GM23338 (cell line): ENCODE results near the gene GFI1B. TPM values are rescaled to one million over a fixed set of nuclear protein-coding genes. Genes with fewer than 3 reads are reported as not detected.

Experiments used
- ATAC-seq: fragments of 200-7000 bp; cut with Tn5 transposase; 3 replicates; pipeline ENCODE4 v1.9.1; 2020
- DNase-seq: peaks from one replicate; pipeline ENCODE4 v3.0.0-alpha.2; 2015; ENCODE audit warnings: low spot score
- H2AFZ ChIP-seq: fragments of 200-600 bp; sonication (generic); 2 replicates; pipeline ENCODE4 v1.8.0; 2016; ENCODE audit warnings: antibody characterized with exemption, mild to moderate bottlenecking, moderate library complexity
- H3F3A ChIP-seq: fragments of 200-600 bp; sonication (generic); replicated peaks from 2 replicates; pipeline ENCODE4 v1.8.0; 2017; ENCODE audit warnings: antibody characterized with exemption, mixed run types, low read depth
- H3K27ac ChIP-seq: fragments of 200-600 bp; sonication (generic); 2 replicates; pipeline ENCODE4 v1.6.1; 2016; ENCODE audit warnings: low read depth
- H3K27me3 ChIP-seq: fragments of 200-600 bp; sonication (generic); 2 replicates; pipeline ENCODE4 v1.8.0; 2016; ENCODE audit warnings: mild to moderate bottlenecking, mixed run types, moderate library complexity; ENCODE audit not compliant: insufficient read depth
- H3K36me3 ChIP-seq: fragments of 200-600 bp; sonication (generic); 2 replicates; pipeline ENCODE4 v1.8.0; 2016; ENCODE audit warnings: mild to moderate bottlenecking; ENCODE audit not compliant: insufficient read depth
- H3K4me1 ChIP-seq: fragments of 200-600 bp; sonication (generic); 2 replicates; pipeline ENCODE4 v1.8.0; 2016; ENCODE audit warnings: mild to moderate bottlenecking, moderate library complexity; ENCODE audit not compliant: insufficient read depth
- H3K4me2 ChIP-seq: fragments of 200-600 bp; sonication (generic); 2 replicates; pipeline ENCODE4 v1.7.1; 2017; ENCODE audit warnings: mixed run types
- H3K4me3 ChIP-seq: fragments of 200-600 bp; sonication (generic); 2 replicates; pipeline ENCODE4 v1.6.1; 2016; ENCODE audit warnings: mixed run types
- H3K79me2 ChIP-seq: fragments of 200-600 bp; sonication (generic); replicated peaks from 2 replicates; pipeline ENCODE4 v1.8.0; 2017; ENCODE audit warnings: mild to moderate bottlenecking; ENCODE audit not compliant: insufficient read depth
- H3K9me2 ChIP-seq: fragments of 200-600 bp; sonication (generic); 2 replicates; pipeline ENCODE4 v1.8.0; 2017; ENCODE audit not compliant: insufficient read depth
- H4K20me1 ChIP-seq: fragments of 200-600 bp; sonication (generic); replicated peaks from 2 replicates; pipeline ENCODE4 v1.8.0; 2017; ENCODE audit warnings: mild to moderate bottlenecking; ENCODE audit not compliant: insufficient read depth
- H3K27ac Mint-ChIP-seq: 2 replicates; pipeline ENCODE4 v1.8.0; 2020; ENCODE audit warnings: inconsistent platforms, mild to moderate bottlenecking, moderate library complexity, mixed read lengths
- H3K27me3 Mint-ChIP-seq: 3 replicates; pipeline ENCODE4 v1.8.0; 2022; ENCODE audit warnings: low read depth, mild to moderate bottlenecking, moderate library complexity, mixed read lengths, inconsistent platforms; ENCODE audit not compliant: insufficient read depth, poor library complexity
- H3K36me3 Mint-ChIP-seq: 3 replicates; pipeline ENCODE4 v1.8.0; 2021; ENCODE audit warnings: low read depth, mild to moderate bottlenecking, inconsistent platforms, moderate library complexity, mixed read lengths
- H3K4me1 Mint-ChIP-seq: 3 replicates; pipeline ENCODE4 v1.8.0; 2020; ENCODE audit warnings: mild to moderate bottlenecking, inconsistent platforms, mixed read lengths
- H3K4me3 Mint-ChIP-seq: 3 replicates; pipeline ENCODE4 v1.8.0; 2021; ENCODE audit warnings: moderate library complexity, mild to moderate bottlenecking, inconsistent platforms, mixed read lengths
- H3K9me3 Mint-ChIP-seq: 3 replicates; pipeline ENCODE4 v1.8.0; 2020; ENCODE audit warnings: moderate library complexity, mild to moderate bottlenecking, inconsistent platforms, mixed read lengths
- CREB1 ChIP-seq: fragments of 250-450 bp; sonication (Bioruptor Pico); IDR thresholded peaks from 2 replicates; pipeline ENCODE4 v1.5.0; 2020; ENCODE audit warnings: low read depth, mild to moderate bottlenecking, moderate library complexity
- CTCF ChIP-seq, 2 experiments: fragments of 200-600 bp in 1 of 2; sonication (generic) in 1 of 2; conservative IDR thresholded peaks; 2 replicates each; pipeline versions ENCODE4 v1.5.1 to v1.6.1; 2016 to 2017; ENCODE audit warnings: antibody characterized with exemption in 2 of 2, low read depth in 2 of 2, mild to moderate bottlenecking in 2 of 2, moderate library complexity in 1 of 2
- EZH2 ChIP-seq: fragments of 200-600 bp; sonication (generic); IDR thresholded peaks from one replicate; pipeline ENCODE4 v1.8.0; 2017; ENCODE audit warnings: antibody characterized with exemption, mild to moderate bottlenecking, low read depth; ENCODE audit not compliant: unreplicated experiment
- EZH2phosphoT487 ChIP-seq: fragments of 200-600 bp; sonication (generic); IDR thresholded peaks from one replicate; pipeline ENCODE4 v1.8.1; 2018; ENCODE audit warnings: antibody characterized with exemption; ENCODE audit not compliant: unreplicated experiment
- ZNF462 ChIP-seq: fragments of 250-450 bp; sonication (Bioruptor Pico); IDR thresholded peaks from 2 replicates; pipeline ENCODE4 v1.5.0; 2020; ENCODE audit warnings: mild to moderate bottlenecking, moderate library complexity
- polyA plus RNA-seq: library from polyadenylated mRNA; unstranded; fragments of >200 nt; fragmentation: Nextera tagmentation; extraction: Ambion mirVana; gene quantifications from 2 replicates; pipeline ENCODE4 v1.2.1, GENCODE V29; 2016
- total RNA-seq: library from RNA; depleted of rRNA; stranded (reverse); fragments of >200 nt; shearing (Covaris generic); gene quantifications from 2 replicates; pipeline ENCODE4 v1.2.3, GENCODE V29; 2014
- TF ChIP-seq, protein P1 (sequence below): IDR thresholded peaks from one replicate; pipeline ENCODE4 v1.6.1; 2018; ENCODE audit warnings: antibody characterized with exemption; ENCODE audit not compliant: unreplicated experiment

Gene GFI1B
- total and polyA plus RNA-seq, 2 experiments from 2014 or later = 0.38 TPM; not detected in 1

GRCh38 chr9:132939169-132939568 lies 39.3 kb upstream of the GFI1B start (continued):
- TF ChIP-seq, protein P1, sequence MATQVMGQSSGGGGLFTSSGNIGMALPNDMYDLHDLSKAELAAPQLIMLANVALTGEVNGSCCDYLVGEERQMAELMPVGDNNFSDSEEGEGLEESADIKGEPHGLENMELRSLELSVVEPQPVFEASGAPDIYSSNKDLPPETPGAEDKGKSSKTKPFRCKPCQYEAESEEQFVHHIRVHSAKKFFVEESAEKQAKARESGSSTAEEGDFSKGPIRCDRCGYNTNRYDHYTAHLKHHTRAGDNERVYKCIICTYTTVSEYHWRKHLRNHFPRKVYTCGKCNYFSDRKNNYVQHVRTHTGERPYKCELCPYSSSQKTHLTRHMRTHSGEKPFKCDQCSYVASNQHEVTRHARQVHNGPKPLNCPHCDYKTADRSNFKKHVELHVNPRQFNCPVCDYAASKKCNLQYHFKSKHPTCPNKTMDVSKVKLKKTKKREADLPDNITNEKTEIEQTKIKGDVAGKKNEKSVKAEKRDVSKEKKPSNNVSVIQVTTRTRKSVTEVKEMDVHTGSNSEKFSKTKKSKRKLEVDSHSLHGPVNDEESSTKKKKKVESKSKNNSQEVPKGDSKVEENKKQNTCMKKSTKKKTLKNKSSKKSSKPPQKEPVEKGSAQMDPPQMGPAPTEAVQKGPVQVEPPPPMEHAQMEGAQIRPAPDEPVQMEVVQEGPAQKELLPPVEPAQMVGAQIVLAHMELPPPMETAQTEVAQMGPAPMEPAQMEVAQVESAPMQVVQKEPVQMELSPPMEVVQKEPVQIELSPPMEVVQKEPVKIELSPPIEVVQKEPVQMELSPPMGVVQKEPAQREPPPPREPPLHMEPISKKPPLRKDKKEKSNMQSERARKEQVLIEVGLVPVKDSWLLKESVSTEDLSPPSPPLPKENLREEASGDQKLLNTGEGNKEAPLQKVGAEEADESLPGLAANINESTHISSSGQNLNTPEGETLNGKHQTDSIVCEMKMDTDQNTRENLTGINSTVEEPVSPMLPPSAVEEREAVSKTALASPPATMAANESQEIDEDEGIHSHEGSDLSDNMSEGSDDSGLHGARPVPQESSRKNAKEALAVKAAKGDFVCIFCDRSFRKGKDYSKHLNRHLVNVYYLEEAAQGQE = no peak
- TF ChIP-seq ZNF462 (CRISPR knock-in tag) (no peak), EZH2phosphoT487 (no peak)

DNA sequence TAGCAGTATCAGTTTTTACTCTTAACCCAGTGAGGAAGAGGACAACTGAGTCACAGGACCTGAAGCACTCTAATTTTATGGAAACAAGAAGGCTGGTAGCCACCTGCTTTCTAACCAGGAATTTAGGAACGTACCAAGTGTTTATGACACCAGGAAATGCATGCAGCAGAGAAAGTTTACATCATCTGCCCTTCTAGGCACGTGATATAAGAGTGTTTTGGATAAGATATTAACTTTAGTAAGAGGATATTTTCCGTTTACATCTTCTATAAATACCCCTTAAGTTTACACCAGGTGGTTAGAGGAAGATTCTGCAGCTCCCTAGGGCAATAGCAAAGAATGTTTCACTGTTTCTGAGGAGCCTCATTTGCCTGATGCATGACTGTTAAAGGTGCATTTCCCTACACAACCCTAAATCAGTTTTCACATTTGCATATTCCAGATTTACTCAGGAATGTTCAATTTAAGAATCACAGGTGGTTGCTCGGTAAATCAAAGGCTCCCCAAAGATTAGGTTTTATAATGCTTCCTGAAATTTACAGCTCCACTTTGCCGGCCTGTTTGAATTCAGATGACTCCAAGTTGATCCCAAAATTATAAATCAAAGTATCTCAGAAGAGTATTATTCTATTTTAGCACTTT lies 35.8 kb upstream of the GFI1B start:
- no peaks in the 10 kb centered on the region for H3K27me3 ChIP-seq
- peaks cover 37% of the 10 kb centered on the region for H3K4me1 ChIP-seq
- H3F3A ChIP-seq = no peaks in the 10 kb centered on the region
- no peak overlapping the region for H3K27ac ChIP-seq
- Mint-ChIP-seq H3K27ac (no peak overlapping the region), H3K9me3 (no peaks in the 10 kb centered on the region; the same call in 2 of the 3 replicates), H3K4me1 (peaks cover 57% of the 10 kb centered on the region), H3K36me3 (no peaks in the 10 kb centered on the region), H3K27me3 (peaks cover 12% of the 10 kb centered on the region), H3K4me3 (peak overlapping the region; percentile 90)
- peaks cover 66% of the 10 kb centered on the region for H3K79me2 ChIP-seq
- no peaks in the 10 kb centered on the region for H3K9me2 ChIP-seq
- ATAC-seq (no peak), DNase-seq (no peak)
- H4K20me1 ChIP-seq = peaks cover 8% of the 10 kb centered on the region; the same call in 1 of the 2 replicates
- peak overlapping the region; percentile 89 for H3K4me2 ChIP-seq
- H3K4me3 ChIP-seq = peak overlapping the region; percentile 99
- no peaks in the 10 kb centered on the region for H3K36me3 ChIP-seq
- H2AFZ ChIP-seq = no peak overlapping the region
- TF ChIP-seq EZH2 (no peak), CREB1 (no peak), CTCF (conservative IDR thresholded peaks at IDR 0.05; ENCODE audit: low read depth in 2 of 2) (no peak)
